Lung (tissue), 12 donors: ENCODE measurements around the gene FAM98A. TPM values are rescaled to one million over a fixed set of nuclear protein-coding genes. Genes with fewer than 3 reads are reported as not detected.
A peak's percentile ranks its signal among the peaks of the same experiment; 100 is the strongest.

Source experiments
- ATAC-seq: fragments of 200-7000 bp; cut with Tn5 transposase; one replicate; pipeline ENCODE4 v1.9.1; 2020; ENCODE audit warnings: moderate number of reproducible peaks; ENCODE audit not compliant: insufficient read depth, low FRiP score
- DNase-seq, 3 donors: peaks; one replicate each; pipeline ENCODE4 v3.0.0-alpha.2; 2013 to 2017
- H3K27ac ChIP-seq, 2 donors: one replicate each; pipeline ENCODE4 v1.5.1; 2013; ENCODE audit warnings: mild to moderate bottlenecking in 2 of 2, moderate library complexity in 2 of 2, control low read depth in 1 of 2, inconsistent platforms in 1 of 2, low read depth in 1 of 2, low read length in 1 of 2
- H3K27me3 ChIP-seq, 3 donors: one replicate each; pipeline ENCODE4 v1.5.1; 2013; ENCODE audit warnings: low read length in 2 of 3; ENCODE audit not compliant: control insufficient read depth in 3 of 3, insufficient read depth in 3 of 3
- H3K36me3 ChIP-seq, 4 donors: one replicate each; pipeline ENCODE4 v1.5.1; 2013; ENCODE audit warnings: low read length in 4 of 4, mild to moderate bottlenecking in 1 of 4, moderate library complexity in 1 of 4; ENCODE audit not compliant: control insufficient read depth in 4 of 4, insufficient read depth in 4 of 4
- H3K4me1 ChIP-seq, 5 donors: one replicate each; pipeline ENCODE4 v1.5.1; 2013; ENCODE audit warnings: low read length in 5 of 5, mild to moderate bottlenecking in 2 of 5, moderate library complexity in 1 of 5; ENCODE audit not compliant: control insufficient read depth in 5 of 5, insufficient read depth in 5 of 5
- H3K4me3 ChIP-seq: one replicate; pipeline ENCODE4 v1.5.1; 2013; ENCODE audit warnings: mild to moderate bottlenecking, control low read depth, moderate library complexity
- H3K9ac ChIP-seq, 2 donors: one replicate each; pipeline ENCODE4 v1.5.1; 2013; ENCODE audit warnings: low read length in 2 of 2, control low read depth in 1 of 2; ENCODE audit not compliant: insufficient read depth in 1 of 2
- H3K9me3 ChIP-seq, 4 donors: one replicate each; pipeline ENCODE4 v1.5.1; 2013; ENCODE audit warnings: low read length in 3 of 4, mild to moderate bottlenecking in 1 of 4, moderate library complexity in 1 of 4; ENCODE audit not compliant: control insufficient read depth in 4 of 4, insufficient read depth in 3 of 4
- CTCF ChIP-seq: IDR thresholded peaks from 2 replicates; pipeline ENCODE4 v1.5.1; 2012; ENCODE audit warnings: mild to moderate bottlenecking; ENCODE audit errors: control extremely low read depth, extremely low read depth
- WGBS, 2 donors: extraction: QIAGEN DNeasy Blood & Tissue Kit; methylation state at CpG; one replicate each; pipeline ENCODE4 v1.1.7; 2013; 5-methylcytosine and 5-hydroxymethylcytosine counted together
- polyA plus RNA-seq, 2 donors: library from polyadenylated mRNA; stranded (reverse); fragments of 200-250 nt; gene quantifications; one replicate each; pipeline ENCODE4 v1.2.1, GENCODE V29; 2013
- total RNA-seq, 2 donors: library from RNA; depleted of rRNA in 1 of 2; stranded (reverse); fragments of >200 nt in 1 of 2; gene quantifications; one replicate each; pipeline ENCODE4 v1.2.1, GENCODE V29; 2014 to 2021
- donor health status: control.
- donor health status: control.
- donor health status: Bipolar disorder and iron deficiency.
- donor health status: healthy.
- donor health status: DM: yes; HTN: yes; CAD: no.

The FAM98A gene
- total and polyA plus RNA-seq, 4 donors: 14.9 to 33.9 (median 28.0) TPM

DNA sequence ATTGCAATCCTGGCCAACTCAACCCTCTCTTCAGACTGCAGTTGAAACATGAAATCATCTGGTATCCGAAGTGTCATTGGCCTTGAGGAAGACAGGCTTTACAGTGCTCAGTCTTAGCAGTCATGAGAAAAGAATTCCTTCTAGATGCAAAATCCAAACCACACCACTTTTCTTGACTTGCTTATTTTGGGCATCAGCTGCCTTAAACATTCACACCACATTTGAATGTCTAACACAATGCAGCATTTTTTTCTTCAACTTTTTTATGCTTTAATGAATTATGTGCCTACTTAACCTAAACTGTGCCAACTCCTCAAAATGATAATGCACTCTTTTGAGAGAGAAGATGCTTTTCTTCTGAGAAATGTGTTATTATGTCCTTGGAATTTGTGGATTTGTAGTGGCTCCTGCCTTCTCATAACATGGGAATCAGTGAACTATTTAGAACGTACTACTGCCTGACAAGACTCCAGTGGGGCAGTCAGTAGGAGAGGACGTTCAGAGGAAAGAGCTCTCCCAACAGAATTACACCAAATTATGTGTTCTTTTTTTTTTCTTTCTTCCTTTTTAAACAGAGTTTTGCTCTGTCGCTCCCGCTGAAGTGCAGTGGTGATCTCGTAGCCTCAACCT is 3.2 kb upstream of the FAM98A start:
- no peak overlapping the region for H3K4me3 ChIP-seq
- H3K27ac ChIP-seq: no peak overlapping the region
- no peak overlapping the region for H3K9ac ChIP-seq
- no peaks in the 10 kb centered on the region for H3K9me3 ChIP-seq
- H3K4me1 ChIP-seq: peaks cover 2 to 16% (median 3%) of the 10 kb centered on the region in 5 donors
- WGBS, 2 donors: 90 to 92% methylated on average over 6 of the region's 6 CpGs
- no peak for TF ChIP-seq CTCF
- peaks cover 0 to 3% (median 0%) of the 10 kb centered on the region in 4 donors for H3K36me3 ChIP-seq
- DNase-seq (no peak), ATAC-seq (no peak)
- H3K27me3 ChIP-seq: no peaks in the 10 kb centered on the region

GRCh38 chr2:33599943-33600192 is 769 bp upstream of the FAM98A start:
- no peaks in the 10 kb centered on the region for H3K9me3 ChIP-seq
- DNase-seq: no peak
- H3K9ac ChIP-seq: peak overlapping the region in 1 of 2 donors; percentile 74
- peaks cover 2 to 17% (median 3%) of the 10 kb centered on the region in 5 donors for H3K4me1 ChIP-seq
- 25 to 35% methylated on average over 3 of the region's 3 CpGs for WGBS, 2 donors
- no peak for TF ChIP-seq CTCF
- H3K27me3 ChIP-seq: no peaks in the 10 kb centered on the region
- H3K27ac ChIP-seq: peak overlapping the region in 1 of 2 donors; percentile 83
- H3K36me3 ChIP-seq: peaks cover 0 to 5% (median under 1%) of the 10 kb centered on the region in 4 donors
- no peak overlapping the region for H3K4me3 ChIP-seq
- no peak for ATAC-seq

- Histone ChIP-seq H3K9me3 (no peaks in the 10 kb centered on the region), H3K9ac (peak overlapping the region; percentile 80 to 88), H3K4me3 (peak overlapping the region; percentile 99), H3K36me3 (peaks cover 2 to 8% (median 4%) of the 10 kb centered on the region in 4 donors), H3K27ac (peak overlapping the region; percentile 79 to 89), H3K4me1 (peaks cover 2 to 17% (median 3%) of the 10 kb centered on the region in 5 donors), H3K27me3 (no peaks in the 10 kb centered on the region)
- WGBS, 2 donors: 1% methylated on average over 23 of the region's 23 CpGs
- ATAC-seq: peak; percentile 28
- TF ChIP-seq CTCF: no peak
- DNase-seq: peak; percentile 23 to 54 (median 36)
Measured at GRCh38 chr2:33598561-33599174, 431 bp downstream of the FAM98A start.
